SK-N-SH treated with all-trans-retinoic acid at 6 μM for 48 hours (cell line): ENCODE measurements around the gene FRMD4A.

Experiments
- ATAC-seq: fragments of 200-7000 bp; cut with Tn5 transposase; 3 replicates; pipeline ENCODE4 v1.9.1; 2020; ENCODE audit warnings: mild to moderate bottlenecking, moderate library complexity
- ARNTL ChIP-seq: fragments of 450-650 bp; formaldehyde crosslinking; IDR thresholded peaks from 2 replicates; pipeline ENCODE4 v1.5.0; 2020; ENCODE audit warnings: low read depth, mild to moderate bottlenecking, moderate library complexity, borderline replicate concordance
- BACH2 ChIP-seq: fragments of 250-450 bp; sonication (Bioruptor Pico); IDR thresholded peaks from 2 replicates; pipeline ENCODE4 v1.9.0; 2021; ENCODE audit warnings: mild to moderate bottlenecking, borderline replicate concordance
- CREB5 ChIP-seq: fragments of 250-450 bp; sonication (Bioruptor Pico); IDR thresholded peaks from 2 replicates; pipeline ENCODE4 v1.5.1; 2020; ENCODE audit warnings: low read depth, mild to moderate bottlenecking, moderate library complexity
- CSDC2 ChIP-seq: fragments of 250-450 bp; sonication (Bioruptor Pico); IDR thresholded peaks from 2 replicates; pipeline ENCODE4 v1.5.0; 2020; ENCODE audit warnings: mild to moderate bottlenecking, moderate library complexity
- ESRRG ChIP-seq: fragments of 250-450 bp; sonication (Bioruptor Pico); IDR thresholded peaks from 2 replicates; pipeline ENCODE4 v1.6.1; 2021; ENCODE audit warnings: mild to moderate bottlenecking
- GLIS3 ChIP-seq: fragments of 250-450 bp; sonication (Bioruptor Pico); IDR thresholded peaks from 2 replicates; pipeline ENCODE4 v1.5.0; 2020; ENCODE audit warnings: mild to moderate bottlenecking, moderate library complexity
- ISL1 ChIP-seq: fragments of 250-450 bp; sonication (Bioruptor Pico); IDR thresholded peaks from 2 replicates; pipeline ENCODE4 v2.1.2; 2022; ENCODE audit warnings: mild to moderate bottlenecking, moderate library complexity
- PATZ1 ChIP-seq: fragments of 250-450 bp; sonication (Bioruptor Pico); IDR thresholded peaks from 2 replicates; pipeline ENCODE4 v1.8.0; 2020; ENCODE audit warnings: mild to moderate bottlenecking, moderate library complexity, borderline replicate concordance
- POU6F1 ChIP-seq: fragments of 250-450 bp; sonication (Bioruptor Pico); IDR thresholded peaks from 2 replicates; pipeline ENCODE4 v1.8.0; 2021; ENCODE audit warnings: low read depth, mild to moderate bottlenecking, moderate library complexity, borderline replicate concordance
- PPARA ChIP-seq: fragments of 250-450 bp; sonication (Bioruptor Pico); IDR thresholded peaks from 2 replicates; pipeline ENCODE4 v1.5.0; 2020; ENCODE audit warnings: mild to moderate bottlenecking, borderline replicate concordance
- RARB ChIP-seq: fragments of 250-450 bp; sonication (Bioruptor Pico); IDR thresholded peaks from 2 replicates; pipeline ENCODE4 v1.8.0; 2021; ENCODE audit warnings: mild to moderate bottlenecking, moderate library complexity
- SNAI2 ChIP-seq: fragments of 250-450 bp; sonication (Bioruptor Pico); IDR thresholded peaks from 2 replicates; pipeline ENCODE4 v1.5.0; 2020; ENCODE audit warnings: mild to moderate bottlenecking, moderate library complexity
- TCF4 ChIP-seq: fragments of 250-450 bp; sonication (Bioruptor Pico); IDR thresholded peaks from 2 replicates; pipeline ENCODE4 v1.8.0; 2021; ENCODE audit warnings: mild to moderate bottlenecking, moderate library complexity, borderline replicate concordance
- TOX ChIP-seq: fragments of 250-450 bp; sonication (Bioruptor Pico); IDR thresholded peaks from 2 replicates; pipeline ENCODE4 v1.8.0; 2021; ENCODE audit warnings: mild to moderate bottlenecking, moderate library complexity, borderline replicate concordance
- TSHZ2 ChIP-seq: fragments of 250-450 bp; sonication (Bioruptor Pico); IDR thresholded peaks from 2 replicates; pipeline ENCODE4 v1.5.0; 2020; ENCODE audit warnings: mild to moderate bottlenecking, moderate library complexity
- ZC3H10 ChIP-seq: fragments of 250-450 bp; sonication (Bioruptor Pico); IDR thresholded peaks from 2 replicates; pipeline ENCODE4 v1.5.1; 2021; ENCODE audit warnings: mild to moderate bottlenecking, moderate library complexity
- ZFP3 ChIP-seq: fragments of 250-450 bp; sonication (Bioruptor Pico); IDR thresholded peaks from 2 replicates; pipeline ENCODE4 v1.5.0; 2020; ENCODE audit warnings: mild to moderate bottlenecking, moderate library complexity
- ZFP30 ChIP-seq: fragments of 450-650 bp; formaldehyde crosslinking; IDR thresholded peaks from 2 replicates; pipeline ENCODE4 v1.5.0; 2022; ENCODE audit warnings: mild to moderate bottlenecking, moderate library complexity
- ZNF565 ChIP-seq: fragments of 450-650 bp; formaldehyde crosslinking; conservative IDR thresholded peaks from 2 replicates; pipeline ENCODE4 v1.5.0; 2020; ENCODE audit warnings: low read depth, mild to moderate bottlenecking, moderate library complexity
- ZNF8 ChIP-seq: fragments of 450-650 bp; formaldehyde crosslinking; IDR thresholded peaks from 2 replicates; pipeline ENCODE4 v1.5.0; 2020; ENCODE audit warnings: mild to moderate bottlenecking, moderate library complexity

The FRMD4A gene

GRCh38 chr10:13642293-13642692, 688.4 kb downstream of the FRMD4A start:
- TF ChIP-seq ZFP30 (CRISPR knock-in tag) (no peak), ESRRG (no peak), ZC3H10 (no peak), RARB (CRISPR knock-in tag) (no peak), ISL1 (no peak), TOX (no peak), ARNTL (CRISPR knock-in tag) (no peak), CSDC2 (no peak), BACH2 (CRISPR knock-in tag) (no peak), GLIS3 (no peak), PATZ1 (no peak), ZFP3 (no peak), TCF4 (no peak), POU6F1 (CRISPR knock-in tag) (no peak), TSHZ2 (CRISPR knock-in tag) (no peak), ZNF565 (no peak)

GRCh38 chr10:13637894-13638293, 692.8 kb downstream of the FRMD4A start:
- ATAC-seq: no peak
- no peak for TF ChIP-seq CREB5
- TF ChIP-seq ESRRG: no peak
- no peak for TF ChIP-seq SNAI2 (CRISPR knock-in tag)
- no peak for TF ChIP-seq PPARA (CRISPR knock-in tag)
- TF ChIP-seq, all 23 proteins: peak for 0

More at GRCh38 chr10:13642293-13642692, 688.4 kb downstream of the FRMD4A start:
- no peak for ATAC-seq

- peak; percentile 62; the same call in 1 of the 2 replicates for TF ChIP-seq CREB5
- TF ChIP-seq PPARA (CRISPR knock-in tag): no peak
- no peak for TF ChIP-seq ESRRG
- TF ChIP-seq ISL1: peak; percentile 87
- TF ChIP-seq ZFP3: no peak
- no peak for TF ChIP-seq CSDC2
- no peak for TF ChIP-seq ARNTL (CRISPR knock-in tag)
- no peak for TF ChIP-seq POU6F1 (CRISPR knock-in tag)
- no peak for TF ChIP-seq TOX
- TF ChIP-seq ZNF8 (CRISPR knock-in tag): no peak
- TF ChIP-seq GLIS3: no peak
- ATAC-seq: no peak; the same call in 2 of the 3 replicates
Observed at GRCh38 chr10:13637303-13637856, 693.3 kb downstream of the FRMD4A start.
